Mucosa of descending colon (tissue), 3 donors: Measurements from ENCODE around the gene MYO18B. TPM values are rescaled to one million over a fixed set of nuclear protein-coding genes. Genes with fewer than 3 reads are reported as not detected.

Source experiments
- ATAC-seq: fragments of 200-7000 bp; cut with Tn5 transposase; one replicate; pipeline ENCODE4 v1.9.1; 2020; ENCODE audit warnings: mild to moderate bottlenecking, moderate library complexity
- DNase-seq, 3 donors: peaks; one replicate each; pipeline ENCODE4 v3.0.0-alpha.2; 2020
- H3K36me3 ChIP-seq: fragments of 200-600 bp; one replicate; pipeline ENCODE4 v1.8.0; 2021; ENCODE audit warnings: low read depth, mild to moderate bottlenecking
- H3K4me1 ChIP-seq: fragments of 200-600 bp; one replicate; pipeline ENCODE4 v1.8.0; 2021; ENCODE audit warnings: low read depth, mild to moderate bottlenecking
- H3K4me3 ChIP-seq: fragments of 200-600 bp; one replicate; pipeline ENCODE4 v1.8.0; 2021; ENCODE audit warnings: mild to moderate bottlenecking
- H3K9me3 ChIP-seq: fragments of 200-600 bp; one replicate; pipeline ENCODE4 v1.8.0; 2021; ENCODE audit warnings: mild to moderate bottlenecking
- intact Hi-C, 2 donors: fragments of 100-400 bp; cut with DNase I in 1 of 2; cut with micrococcal nuclease in 1 of 2; formaldehyde crosslinking; loops; one replicate each; pipeline versions ENCODE4 v1.11.0 to v1.11.1; 2022; cut with DNase I, micrococcal nuclease
- total RNA-seq, 3 donors: library from RNA; stranded (reverse); fragmentation: NEBNext Ultra II Directional in 2 of 3; extraction: Animal tissue kit (Norgen Biotek cat#: 25700) in 2 of 3; gene quantifications; one replicate each; pipeline versions ENCODE4 v1.2.1 to v1.2.4, GENCODE V29; 2021 to 2023
- TF ChIP-seq, protein P1 (sequence below): fragments of 200-600 bp; IDR thresholded peaks from one replicate; pipeline ENCODE4 v1.8.0; 2022; ENCODE audit warnings: antibody characterized with exemption, mild to moderate bottlenecking
- donor health status: DM: no; HTN: no; CAD: no; lungs with moderate emphysema.
- donor health status: DM: no; HTN: no; CAD: no.
- donor health status: DM: no; HTN: yes; CAD: no.

Gene MYO18B
- total RNA-seq, 3 donors from 2014 or later = 0.03 to 0.17 (median 0.12) TPM

DNA sequence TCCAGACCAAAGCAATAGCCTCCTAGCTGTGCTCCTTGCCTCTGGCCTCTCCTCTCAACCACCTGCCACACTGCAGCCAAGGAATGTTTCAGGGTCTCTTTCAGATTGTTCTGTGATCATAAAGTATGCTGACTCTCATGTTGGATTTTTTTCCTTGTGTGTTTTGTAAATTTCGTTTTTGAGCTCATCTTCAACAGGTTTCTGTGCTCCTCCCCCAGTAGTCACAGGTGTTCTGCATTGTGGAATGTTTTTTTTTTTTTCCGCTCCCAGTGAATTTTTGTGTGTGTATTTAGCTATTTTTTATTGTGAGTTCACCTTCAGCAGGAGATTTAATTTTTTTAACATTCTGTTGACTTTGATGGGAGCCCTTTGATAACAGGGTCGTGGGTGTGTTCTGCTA lies 153.7 kb downstream of the MYO18B start:
- DNase-seq (no peak), ATAC-seq (no peak)
- H3K9me3 ChIP-seq = no peaks in the 10 kb centered on the region
- TF ChIP-seq, protein P1, sequence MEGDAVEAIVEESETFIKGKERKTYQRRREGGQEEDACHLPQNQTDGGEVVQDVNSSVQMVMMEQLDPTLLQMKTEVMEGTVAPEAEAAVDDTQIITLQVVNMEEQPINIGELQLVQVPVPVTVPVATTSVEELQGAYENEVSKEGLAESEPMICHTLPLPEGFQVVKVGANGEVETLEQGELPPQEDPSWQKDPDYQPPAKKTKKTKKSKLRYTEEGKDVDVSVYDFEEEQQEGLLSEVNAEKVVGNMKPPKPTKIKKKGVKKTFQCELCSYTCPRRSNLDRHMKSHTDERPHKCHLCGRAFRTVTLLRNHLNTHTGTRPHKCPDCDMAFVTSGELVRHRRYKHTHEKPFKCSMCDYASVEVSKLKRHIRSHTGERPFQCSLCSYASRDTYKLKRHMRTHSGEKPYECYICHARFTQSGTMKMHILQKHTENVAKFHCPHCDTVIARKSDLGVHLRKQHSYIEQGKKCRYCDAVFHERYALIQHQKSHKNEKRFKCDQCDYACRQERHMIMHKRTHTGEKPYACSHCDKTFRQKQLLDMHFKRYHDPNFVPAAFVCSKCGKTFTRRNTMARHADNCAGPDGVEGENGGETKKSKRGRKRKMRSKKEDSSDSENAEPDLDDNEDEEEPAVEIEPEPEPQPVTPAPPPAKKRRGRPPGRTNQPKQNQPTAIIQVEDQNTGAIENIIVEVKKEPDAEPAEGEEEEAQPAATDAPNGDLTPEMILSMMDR = no peak
- H3K4me3 ChIP-seq = no peak overlapping the region
- intact Hi-C loops = no loop called here
- no peaks in the 10 kb centered on the region for H3K36me3 ChIP-seq
- H3K4me1 ChIP-seq = no peaks in the 10 kb centered on the region

DNA sequence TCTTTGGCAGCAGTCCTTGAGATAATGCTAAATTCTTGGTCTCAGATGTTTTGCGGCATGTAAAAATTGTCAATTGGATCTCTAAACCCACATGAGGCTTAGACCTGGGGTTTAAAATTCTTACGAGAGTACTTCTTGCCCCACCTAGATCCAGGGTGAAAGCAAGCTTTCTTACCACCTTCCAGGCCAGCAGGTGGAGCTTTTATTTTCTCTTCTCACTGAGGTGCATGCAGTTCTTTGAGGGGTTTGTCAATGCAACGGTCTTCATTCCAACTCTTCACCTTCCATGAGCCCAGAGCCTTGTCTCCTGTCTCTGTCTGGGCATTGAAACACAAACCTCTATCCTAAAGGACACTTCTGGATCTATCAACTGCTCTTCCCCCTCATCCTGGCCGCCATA lies 154.1 kb downstream of the MYO18B start:
- TF ChIP-seq, protein P1 = no peak
- Histone ChIP-seq H3K4me3 (no peak overlapping the region), H3K4me1 (no peaks in the 10 kb centered on the region), H3K36me3 (no peaks in the 10 kb centered on the region), H3K9me3 (no peaks in the 10 kb centered on the region)
- DNase-seq (no peak), ATAC-seq (no peak)
- intact Hi-C loops = no loop called here

DNA sequence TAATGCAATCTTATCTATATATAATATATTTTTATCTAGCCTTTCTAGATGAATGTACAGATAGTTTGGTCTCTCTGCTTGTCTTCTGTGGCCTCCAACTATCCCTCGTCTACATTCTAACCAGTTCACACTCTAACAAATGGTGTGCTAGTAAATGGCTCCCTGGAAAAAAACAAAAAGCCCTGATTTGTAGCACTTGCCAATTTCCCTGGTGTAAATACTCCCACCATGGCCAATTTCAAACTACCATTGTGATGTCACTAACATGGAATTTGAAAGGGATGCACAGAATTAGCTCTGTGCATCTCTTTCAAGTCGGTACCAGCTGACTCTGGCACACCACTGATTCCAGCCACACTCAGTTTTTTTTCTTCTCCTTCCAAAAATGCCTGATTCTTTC lies 154.6 kb downstream of the MYO18B start:
- H3K4me1 ChIP-seq = no peaks in the 10 kb centered on the region
- intact Hi-C loops = no loop called here
- H3K4me3 ChIP-seq = no peak overlapping the region
- H3K36me3 ChIP-seq = no peaks in the 10 kb centered on the region
- TF ChIP-seq, protein P1 = no peak
- DNase-seq (no peak), ATAC-seq (no peak)
- H3K9me3 ChIP-seq = no peaks in the 10 kb centered on the region

DNA sequence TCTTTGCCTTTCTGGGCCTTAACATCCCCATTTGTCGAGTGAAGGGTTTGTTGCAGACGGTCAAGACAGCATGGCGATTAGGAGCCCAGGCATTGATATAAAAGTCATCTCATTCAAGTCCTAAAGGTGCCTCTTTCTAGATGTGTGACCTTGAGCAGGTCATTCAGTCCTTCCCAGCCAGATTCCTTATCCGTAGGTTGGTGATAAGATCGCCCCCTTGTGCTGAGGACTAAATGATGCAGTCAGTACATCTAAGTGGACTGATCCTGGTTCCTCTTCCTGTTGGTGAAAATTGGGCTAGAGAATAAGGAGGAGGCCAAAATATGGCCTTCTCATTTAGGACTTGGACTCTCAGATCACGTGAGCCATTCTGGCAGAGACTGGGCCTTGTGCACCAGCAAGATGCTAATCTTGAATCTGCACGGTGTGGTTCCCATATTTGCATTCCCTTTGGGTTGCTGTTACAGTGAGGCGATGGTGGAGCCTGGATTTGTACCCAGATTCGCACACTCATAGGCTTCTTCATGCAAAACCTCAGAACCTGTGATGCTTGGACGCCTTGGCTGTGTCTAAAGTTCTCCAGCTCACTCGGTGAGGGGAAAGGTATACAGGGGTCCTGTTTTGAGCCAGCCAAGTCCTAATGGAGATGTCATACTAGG lies 156.8 kb downstream of the MYO18B start:
- ATAC-seq (peak; percentile 31), DNase-seq (peak in 1 of 3 donors; percentile 7)
- Histone ChIP-seq H3K4me3 (no peak overlapping the region), H3K4me1 (no peaks in the 10 kb centered on the region), H3K36me3 (no peaks in the 10 kb centered on the region), H3K9me3 (no peaks in the 10 kb centered on the region)
- TF ChIP-seq, protein P1 = no peak
- intact Hi-C loops = no loop called here

DNA sequence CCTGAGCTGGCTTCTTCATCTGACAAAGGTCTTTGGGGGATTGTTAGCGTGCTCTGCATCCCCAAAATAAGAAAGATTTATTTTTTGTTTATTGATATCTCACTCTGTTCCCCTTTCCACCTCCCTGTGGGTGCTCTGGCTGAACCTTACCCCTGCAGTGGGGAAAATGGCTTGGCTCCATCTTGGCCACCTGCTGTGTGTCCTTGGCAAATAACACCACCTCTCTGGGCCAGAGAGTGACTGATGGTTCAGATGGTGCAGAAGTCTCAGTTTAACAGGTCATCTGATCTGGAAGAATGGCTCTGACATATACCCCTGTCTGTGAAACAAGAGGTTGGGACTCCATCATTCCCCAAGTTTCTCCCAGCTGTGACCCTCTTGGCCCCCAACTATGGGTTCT lies 157.6 kb downstream of the MYO18B start:
- intact Hi-C loops = no loop called here
- H3K4me3 ChIP-seq = no peak overlapping the region
- no peaks in the 10 kb centered on the region for H3K36me3 ChIP-seq
- no peaks in the 10 kb centered on the region for H3K9me3 ChIP-seq
- no peaks in the 10 kb centered on the region for H3K4me1 ChIP-seq
- TF ChIP-seq, protein P1 = no peak
- DNase-seq (no peak), ATAC-seq (no peak)

DNA sequence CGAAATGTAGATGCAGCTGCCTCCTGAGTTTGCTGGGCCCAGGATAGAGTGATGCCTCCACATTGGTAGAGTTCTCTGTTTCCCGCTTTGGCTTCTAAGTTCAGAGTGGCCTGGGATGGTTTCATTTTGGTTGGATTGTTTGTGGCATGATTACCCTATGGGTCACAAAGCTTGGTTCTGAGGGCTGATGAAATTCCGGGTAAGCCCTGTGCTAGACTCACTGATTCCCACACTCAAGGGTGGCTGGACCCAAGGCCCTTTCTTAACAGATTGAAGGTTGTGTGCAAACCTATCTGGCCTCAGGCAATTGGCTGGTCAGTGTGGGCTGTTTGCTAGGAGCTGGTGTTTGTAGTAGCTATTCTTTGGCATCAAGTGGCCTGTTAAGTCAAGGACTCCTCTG lies 158.4 kb downstream of the MYO18B start:
- H3K36me3 ChIP-seq = no peaks in the 10 kb centered on the region
- H3K4me1 ChIP-seq = no peaks in the 10 kb centered on the region
- ATAC-seq (no peak), DNase-seq (no peak)
- H3K4me3 ChIP-seq = no peak overlapping the region
- H3K9me3 ChIP-seq = no peaks in the 10 kb centered on the region
- TF ChIP-seq, protein P1 = no peak
- intact Hi-C loops = no loop called here
